ENCODE measurements around the gene MEF2B. TPM values are rescaled to one million over a fixed set of nuclear protein-coding genes. Genes with fewer than 3 reads are reported as not detected.

MEF2B gene
- total RNA-seq, 2 experiments from 2014 or later, result 2.4 to 3.4 TPM

DNA sequence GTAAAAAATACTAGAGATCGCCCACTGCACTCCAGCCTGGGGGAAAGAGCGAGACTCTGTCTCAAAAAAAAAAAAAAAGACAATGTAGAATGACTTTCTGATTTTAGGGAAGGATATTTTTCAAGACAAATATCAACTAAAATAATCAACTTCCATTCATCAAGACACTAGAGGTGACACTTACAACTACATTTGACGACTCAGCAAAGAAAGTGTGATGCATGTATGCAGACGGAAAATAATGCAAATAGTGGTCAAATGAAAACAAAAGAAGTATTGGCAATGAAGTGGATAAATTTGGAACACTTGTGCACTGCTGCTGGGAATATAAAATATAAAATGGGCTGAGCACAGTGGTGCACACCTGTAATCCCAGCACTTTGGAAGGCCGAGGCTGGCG lies 44.0 kb downstream of the MEF2B start:
- Mint-ChIP-seq H3K27me3 (no peaks in the 10 kb centered on the region), H3K4me1 (peaks cover 4% of the 10 kb centered on the region), H3K27ac (no peak overlapping the region), H3K36me3 (ENCODE audit: low read depth) (peaks cover 25% of the 10 kb centered on the region), H3K4me3 (no peak overlapping the region), H3K9me3 (peaks cover 2% of the 10 kb centered on the region)
- ChIA-PET POLR2A (no interaction called here), CTCF (no interaction called here)
- no peak for DNase-seq

- Mint-ChIP-seq H3K4me3 (no peak overlapping the region), H3K27ac (no peak overlapping the region), H3K9me3 (peaks cover 2% of the 10 kb centered on the region), H3K4me1 (peaks cover 4% of the 10 kb centered on the region), H3K36me3 (ENCODE audit: low read depth) (peaks cover 22% of the 10 kb centered on the region), H3K27me3 (no peaks in the 10 kb centered on the region)
- ChIA-PET POLR2A (no interaction called here), CTCF (no interaction called here)
- no peak for DNase-seq
Observed at GRCh38 chr19:19123386-19123785, 46.7 kb downstream of the MEF2B start.

- CTCF ChIA-PET, result no interaction called here
- H3K36me3 Mint-ChIP-seq (ENCODE audit: low read depth), result peaks cover 21% of the 10 kb centered on the region
- no peak overlapping the region for H3K4me3 Mint-ChIP-seq
- DNase-seq, result no peak
- POLR2A ChIA-PET, result no interaction called here
- no peaks in the 10 kb centered on the region for H3K27me3 Mint-ChIP-seq
- peaks cover 2% of the 10 kb centered on the region for H3K9me3 Mint-ChIP-seq
- H3K27ac Mint-ChIP-seq, result no peak overlapping the region
- peaks cover 4% of the 10 kb centered on the region for H3K4me1 Mint-ChIP-seq
Observed at GRCh38 chr19:19122902-19123301, 47.2 kb downstream of the MEF2B start.

- DNase-seq, result no peak
- Mint-ChIP-seq H3K9me3 (peaks cover 2% of the 10 kb centered on the region), H3K27me3 (no peaks in the 10 kb centered on the region), H3K4me1 (peaks cover 4% of the 10 kb centered on the region), H3K36me3 (ENCODE audit: low read depth) (peaks cover 20% of the 10 kb centered on the region), H3K4me3 (no peak overlapping the region), H3K27ac (no peak overlapping the region)
- POLR2A ChIA-PET, result no interaction called here
- CTCF ChIA-PET, result interaction anchor here (1.1 kb wide), 1 partner anchor 23 kb away, joined by 4 read pairs; no protein-coding TSS in a partner anchor
Observed at GRCh38 chr19:19121371-19121770, 48.7 kb downstream of the MEF2B start.

DNA sequence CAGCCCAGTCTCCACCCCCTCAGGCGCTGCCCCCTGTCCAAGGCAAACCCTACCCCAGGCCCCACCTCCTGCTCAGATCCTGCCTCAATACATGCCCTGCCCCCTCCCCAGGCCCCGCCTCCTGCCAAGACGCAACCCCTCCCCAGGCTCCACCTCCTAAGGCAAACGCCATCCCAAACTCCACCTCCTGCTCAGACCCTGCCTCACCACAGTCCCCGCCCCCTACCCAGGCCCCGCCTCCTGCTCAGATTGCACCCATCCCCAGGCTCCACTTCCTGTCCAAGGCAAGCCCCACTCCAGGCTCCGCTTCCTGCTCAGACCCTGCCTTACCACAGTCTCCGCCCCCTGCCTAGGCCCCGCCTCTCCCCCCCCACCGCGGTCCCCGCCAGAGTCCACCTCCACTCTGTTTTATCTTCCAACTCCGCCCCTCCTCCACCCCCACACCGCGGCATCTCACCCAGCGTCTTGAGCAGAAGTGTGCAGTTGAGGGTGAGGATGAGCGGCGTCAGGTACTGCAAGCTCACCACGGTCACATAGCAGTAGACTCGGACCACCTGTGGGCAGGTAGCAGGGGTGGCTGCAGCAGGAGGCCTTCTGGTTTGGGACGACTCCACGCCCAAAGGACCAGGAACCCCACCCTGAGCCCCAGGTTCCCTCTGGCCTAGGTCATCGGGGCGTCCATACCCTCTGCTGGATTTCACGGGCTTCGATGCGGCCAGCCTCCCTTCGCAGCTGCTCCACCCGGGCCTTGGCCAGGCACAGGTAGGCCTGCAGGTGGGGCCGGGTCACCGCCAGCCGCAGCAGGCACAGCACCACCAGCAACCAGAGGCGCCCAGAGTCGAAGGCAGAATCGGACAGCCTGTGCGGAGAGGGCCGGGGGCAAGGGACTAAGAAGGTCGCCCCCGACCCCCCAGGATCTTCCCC lies 49.5 kb downstream of the MEF2B start:
- CTCF ChIA-PET, result interaction anchor here (1.1 kb wide), 1 partner anchor 22 kb away, joined by 4 read pairs; no protein-coding TSS in a partner anchor
- Mint-ChIP-seq H3K4me3 (no peak overlapping the region), H3K36me3 (ENCODE audit: low read depth) (peaks cover 20% of the 10 kb centered on the region), H3K27ac (no peak overlapping the region), H3K9me3 (peaks cover 2% of the 10 kb centered on the region), H3K4me1 (peaks cover 4% of the 10 kb centered on the region), H3K27me3 (no peaks in the 10 kb centered on the region)
- peak; percentile 39 for DNase-seq
- POLR2A ChIA-PET, result no interaction called here

DNA sequence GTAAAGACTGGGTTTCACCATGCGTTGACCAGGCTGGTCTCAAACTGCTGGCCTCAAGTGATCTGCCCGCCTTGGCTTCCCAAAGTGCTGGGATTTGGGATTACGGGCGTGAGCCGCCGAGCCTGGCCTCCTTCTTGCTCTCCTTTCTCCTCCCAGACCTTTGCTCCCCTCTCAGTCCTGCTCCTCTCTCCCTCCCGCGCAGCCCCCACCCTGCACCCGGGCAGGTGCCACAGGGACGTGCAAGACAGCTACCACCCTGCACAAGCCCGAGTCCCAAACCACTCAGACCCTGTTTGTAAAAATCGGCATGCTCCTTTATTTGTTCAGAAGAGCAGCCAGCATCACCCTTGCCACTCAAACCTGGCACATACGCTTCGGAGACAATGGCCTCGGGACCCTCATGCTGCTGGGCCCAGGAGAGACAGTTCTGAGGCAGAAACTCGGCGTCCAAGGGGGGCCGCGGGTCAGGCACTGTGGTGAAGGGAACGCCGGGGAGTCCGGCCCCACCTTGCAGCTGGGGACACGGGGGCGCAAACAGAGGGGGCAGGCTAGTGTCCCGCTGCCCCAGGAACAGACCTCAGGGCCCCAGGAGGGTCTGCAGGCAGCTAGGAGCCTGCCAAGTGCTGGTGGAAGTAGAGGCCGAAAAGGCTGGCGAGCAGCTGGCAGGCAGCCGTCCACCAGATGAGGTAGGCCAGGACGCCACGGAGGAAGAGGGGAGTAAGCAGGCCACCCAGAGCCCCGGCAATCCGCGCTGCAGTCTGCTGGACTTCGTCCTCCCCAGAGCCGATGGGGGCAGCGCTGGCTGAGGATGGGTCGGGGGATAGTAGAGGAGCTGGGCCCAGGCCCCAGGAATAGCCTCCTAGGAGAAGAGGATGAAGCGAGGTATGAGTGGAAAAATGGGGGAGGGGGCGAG lies 50.5 kb downstream of the MEF2B start:
- ChIA-PET POLR2A (interaction anchor here (0.6 kb wide), 1 partner anchor 25 kb away, joined by 3 read pairs; no protein-coding TSS in a partner anchor), CTCF (interaction anchor here (0.5 kb wide), 1 partner anchor 49 kb away, joined by 3 read pairs; no protein-coding TSS in a partner anchor)
- H3K27me3 Mint-ChIP-seq, result no peaks in the 10 kb centered on the region
- H3K4me1 Mint-ChIP-seq, result peaks cover 4% of the 10 kb centered on the region
- H3K4me3 Mint-ChIP-seq, result no peak overlapping the region
- H3K9me3 Mint-ChIP-seq, result peaks cover 2% of the 10 kb centered on the region
- H3K36me3 Mint-ChIP-seq (ENCODE audit: low read depth), result peaks cover 20% of the 10 kb centered on the region
- H3K27ac Mint-ChIP-seq, result no peak overlapping the region
- DNase-seq, result no peak

- H3K9me3 Mint-ChIP-seq, result no peaks in the 10 kb centered on the region
- CTCF ChIA-PET, result interaction anchor here (0.5 to 1.6 kb wide), 9 partner anchors 9 to 114 kb away, joined by 3 to 7 read pairs (median 3); no protein-coding TSS in a partner anchor
- peaks cover 1% of the 10 kb centered on the region for H3K4me1 Mint-ChIP-seq
- POLR2A ChIA-PET, result no interaction called here
- peaks cover 4% of the 10 kb centered on the region for H3K36me3 Mint-ChIP-seq (ENCODE audit: low read depth)
- peak; percentile 56 for DNase-seq
- no peaks in the 10 kb centered on the region for H3K27me3 Mint-ChIP-seq
- H3K27ac Mint-ChIP-seq, result no peak overlapping the region
- H3K4me3 Mint-ChIP-seq, result no peak overlapping the region
Observed at GRCh38 chr19:19115954-19116353, 54.1 kb downstream of the MEF2B start.

DNA sequence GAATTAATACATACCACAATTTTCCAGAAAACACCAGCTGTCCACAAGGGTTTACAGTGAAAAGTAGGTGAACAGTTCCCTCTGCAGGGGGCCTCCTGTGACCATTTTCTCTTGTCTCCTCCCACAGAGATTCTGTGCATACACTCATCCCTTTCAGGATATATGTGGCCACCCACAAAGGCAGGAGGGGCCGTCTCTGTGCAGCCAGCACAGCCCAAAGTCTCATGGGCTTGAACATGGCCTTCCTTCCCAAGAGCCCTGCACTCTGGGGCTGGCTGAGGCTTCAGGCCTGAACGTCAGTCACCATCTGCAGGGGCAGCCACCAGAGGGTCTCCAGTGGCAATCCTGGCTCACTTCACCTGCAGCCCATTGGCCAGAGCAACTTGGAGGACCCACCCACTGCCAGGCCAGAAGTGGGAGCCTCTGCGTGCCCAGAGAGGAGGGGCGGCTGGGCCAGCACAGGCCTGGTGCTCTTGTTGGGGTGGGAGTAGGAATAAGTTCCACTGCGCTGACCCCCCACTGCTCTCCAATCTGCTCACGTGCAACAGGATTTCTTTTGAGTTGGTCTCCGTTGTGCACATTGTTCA lies 56.9 kb downstream of the MEF2B start:
- POLR2A ChIA-PET, result no interaction called here
- no peak overlapping the region for H3K4me3 Mint-ChIP-seq
- no peaks in the 10 kb centered on the region for H3K9me3 Mint-ChIP-seq
- peaks cover 1% of the 10 kb centered on the region for H3K4me1 Mint-ChIP-seq
- CTCF ChIA-PET, result no interaction called here
- DNase-seq, result no peak
- H3K27me3 Mint-ChIP-seq, result no peaks in the 10 kb centered on the region
- no peaks in the 10 kb centered on the region for H3K36me3 Mint-ChIP-seq (ENCODE audit: low read depth)
- no peak overlapping the region for H3K27ac Mint-ChIP-seq

- H3K27ac Mint-ChIP-seq, result no peak overlapping the region
- DNase-seq, result no peak
- POLR2A ChIA-PET, result no interaction called here
- no peaks in the 10 kb centered on the region for H3K36me3 Mint-ChIP-seq (ENCODE audit: low read depth)
- no peaks in the 10 kb centered on the region for H3K9me3 Mint-ChIP-seq
- peaks cover 1% of the 10 kb centered on the region for H3K4me1 Mint-ChIP-seq
- CTCF ChIA-PET, result interaction anchor here (0.6 to 1.1 kb wide), 2 partner anchors 25 to 28 kb away, joined by 3 read pairs; no protein-coding TSS in a partner anchor
- no peaks in the 10 kb centered on the region for H3K27me3 Mint-ChIP-seq
- no peak overlapping the region for H3K4me3 Mint-ChIP-seq
Observed at GRCh38 chr19:19111967-19112580, 58.0 kb downstream of the MEF2B start.

GRCh38 chr19:19111136-19111835 lies 58.8 kb downstream of the MEF2B start:
- Mint-ChIP-seq H3K9me3 (no peaks in the 10 kb centered on the region), H3K27me3 (no peaks in the 10 kb centered on the region), H3K27ac (no peak overlapping the region), H3K4me1 (peaks cover 1% of the 10 kb centered on the region), H3K4me3 (no peak overlapping the region), H3K36me3 (ENCODE audit: low read depth) (no peaks in the 10 kb centered on the region)
- ChIA-PET POLR2A (no interaction called here), CTCF (interaction anchor here (0.6 to 1.1 kb wide), 3 partner anchors 13 to 27 kb away, joined by 3 read pairs; no protein-coding TSS in a partner anchor)
- DNase-seq, result no peak

DNA sequence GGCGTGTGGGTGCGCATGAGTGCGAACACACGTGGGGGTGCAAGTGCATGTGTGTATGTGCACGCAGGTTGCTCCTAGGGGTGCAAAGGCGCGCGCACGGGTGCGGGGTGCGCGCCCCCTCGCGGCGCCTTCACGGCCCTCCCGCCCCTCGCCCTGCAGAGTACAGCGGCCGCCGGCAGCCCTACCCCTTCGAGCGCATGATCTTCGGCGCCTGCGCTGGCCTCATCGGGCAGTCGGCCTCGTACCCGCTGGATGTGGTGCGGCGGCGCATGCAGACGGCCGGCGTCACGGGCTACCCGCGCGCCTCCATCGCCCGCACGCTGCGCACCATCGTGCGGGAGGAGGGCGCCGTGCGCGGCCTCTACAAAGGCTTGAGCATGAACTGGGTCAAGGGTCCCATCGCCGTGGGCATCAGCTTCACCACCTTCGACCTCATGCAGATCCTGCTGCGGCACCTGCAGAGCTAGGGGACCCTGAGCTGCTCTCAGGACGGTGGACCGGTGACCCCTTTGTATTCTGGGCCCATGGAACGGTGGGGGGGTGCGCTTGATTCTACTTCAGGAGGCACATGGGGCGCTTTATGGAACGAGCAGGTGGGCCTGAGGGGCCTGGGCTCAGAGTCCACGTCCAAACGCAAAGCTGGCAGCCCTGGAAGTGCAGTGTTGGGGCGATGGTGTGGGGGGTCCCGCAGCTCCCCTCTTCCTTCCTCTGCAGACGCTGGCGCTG lies 59.5 kb downstream of the MEF2B start:
- no peaks in the 10 kb centered on the region for H3K36me3 Mint-ChIP-seq (ENCODE audit: low read depth)
- peak; percentile 21 for DNase-seq
- POLR2A ChIA-PET, result no interaction called here
- H3K27ac Mint-ChIP-seq, result no peak overlapping the region
- CTCF ChIA-PET, result interaction anchor here (0.7 kb wide), 1 partner anchor 12 kb away, joined by 3 read pairs; no protein-coding TSS in a partner anchor
- no peaks in the 10 kb centered on the region for H3K9me3 Mint-ChIP-seq
- H3K27me3 Mint-ChIP-seq, result no peaks in the 10 kb centered on the region
- H3K4me1 Mint-ChIP-seq, result peaks cover 1% of the 10 kb centered on the region
- H3K4me3 Mint-ChIP-seq, result no peak overlapping the region
